ENCODE results near the gene GSAP.
"Not testable (repeated sequence)": the region's sequence is repeated elsewhere in the genome, so short reads cannot be mapped to it uniquely, and the experiment has no call there.

The GSAP gene

DNA sequence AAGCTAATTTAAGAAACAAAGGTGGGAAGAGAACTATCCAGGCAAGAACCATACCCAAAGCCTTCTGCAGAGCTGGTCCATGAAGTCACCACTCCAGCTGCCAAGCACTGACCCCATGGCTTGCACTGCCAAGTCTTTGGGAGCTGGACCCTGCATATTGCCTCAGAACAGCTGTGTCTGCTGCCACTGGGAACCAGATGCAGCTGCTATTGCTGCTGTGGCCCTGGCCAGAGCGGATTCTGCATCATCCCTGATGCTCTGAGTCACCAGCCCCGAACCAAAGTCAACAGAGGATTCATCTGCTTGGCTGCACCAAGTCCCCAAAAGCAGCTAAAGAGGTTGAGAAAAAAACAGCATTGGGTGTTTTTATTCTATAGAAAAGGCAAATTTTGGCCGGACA is 39.2 kb upstream of the GSAP start:
- Histone ChIP-seq H3K9ac (ENCODE audit: low read depth, low read length) (no peak overlapping the region), H3K27ac (ENCODE audit: low read depth, low read length) (no peak overlapping the region), H3K9me3 (ENCODE audit: insufficient read depth, low read depth, low read length) (no peaks in the 10 kb centered on the region), H3K27me3 (ENCODE audit: insufficient read depth, low read length) (no peaks in the 10 kb centered on the region), H3K4me1 (ENCODE audit: insufficient read depth, low read length) (no peaks in the 10 kb centered on the region), H3K4me3 (ENCODE audit: low read length) (no peak overlapping the region), H3K36me3 (ENCODE audit: insufficient read depth, low read length) (no peaks in the 10 kb centered on the region)
- 92% methylated on average over 3 of the region's 3 CpGs for WGBS

DNA sequence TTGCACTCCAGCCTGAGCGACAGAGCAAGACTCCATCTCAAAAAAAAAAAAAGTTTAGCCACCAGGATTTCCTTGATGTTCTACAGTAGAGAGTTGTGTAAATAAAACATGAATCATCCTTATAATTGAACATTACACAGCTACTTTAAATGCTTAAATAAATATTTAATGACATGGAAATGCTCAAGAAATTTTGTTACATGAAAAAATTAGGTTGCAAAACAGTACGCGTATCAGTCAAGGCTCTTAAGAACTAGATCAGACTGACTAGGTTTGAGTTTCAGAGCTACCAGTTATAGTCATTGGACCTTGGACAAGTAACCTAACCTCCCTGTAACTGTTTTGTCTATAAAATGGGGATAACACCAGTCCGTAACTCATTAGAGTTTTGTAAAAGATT is 38.7 kb upstream of the GSAP start:
- H3K4me3 ChIP-seq (ENCODE audit: low read length), result no peak overlapping the region
- H3K9ac ChIP-seq (ENCODE audit: low read depth, low read length), result no peak overlapping the region
- no peaks in the 10 kb centered on the region for H3K4me1 ChIP-seq (ENCODE audit: insufficient read depth, low read length)
- no peaks in the 10 kb centered on the region for H3K9me3 ChIP-seq (ENCODE audit: insufficient read depth, low read depth, low read length)
- 94% methylated on average over 4 of the region's 4 CpGs for WGBS
- no peak overlapping the region for H3K27ac ChIP-seq (ENCODE audit: low read depth, low read length)
- no peaks in the 10 kb centered on the region for H3K36me3 ChIP-seq (ENCODE audit: insufficient read depth, low read length)
- H3K27me3 ChIP-seq (ENCODE audit: insufficient read depth, low read length), result no peaks in the 10 kb centered on the region

DNA sequence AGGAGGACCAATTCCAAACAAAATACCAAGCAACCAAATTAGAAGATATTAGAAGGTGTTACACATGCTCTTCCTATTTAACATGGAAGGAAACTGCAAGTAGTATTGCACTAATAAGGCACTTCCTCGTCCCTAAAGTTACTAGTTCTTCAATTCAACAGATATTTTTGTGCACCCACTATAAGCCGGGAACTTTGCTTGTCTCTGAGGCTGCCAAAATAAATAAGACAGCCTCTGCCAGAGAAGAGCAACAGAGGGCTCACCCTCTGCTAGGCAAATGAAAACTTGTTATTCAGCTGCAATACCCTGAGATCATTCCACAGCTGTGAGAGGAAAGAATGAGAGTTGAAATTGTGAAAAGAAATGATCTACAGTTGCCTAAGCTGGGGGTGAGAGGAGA is 37.4 kb upstream of the GSAP start:
- H3K36me3 ChIP-seq (ENCODE audit: insufficient read depth, low read length), result no peaks in the 10 kb centered on the region
- WGBS, result 88% methylated on average over 2 of the region's 2 CpGs
- H3K27me3 ChIP-seq (ENCODE audit: insufficient read depth, low read length), result no peaks in the 10 kb centered on the region
- no peaks in the 10 kb centered on the region for H3K4me1 ChIP-seq (ENCODE audit: insufficient read depth, low read length)
- no peaks in the 10 kb centered on the region for H3K9me3 ChIP-seq (ENCODE audit: insufficient read depth, low read depth, low read length)
- H3K9ac ChIP-seq (ENCODE audit: low read depth, low read length), result no peak overlapping the region
- no peak overlapping the region for H3K4me3 ChIP-seq (ENCODE audit: low read length)
- no peak overlapping the region for H3K27ac ChIP-seq (ENCODE audit: low read depth, low read length)

DNA sequence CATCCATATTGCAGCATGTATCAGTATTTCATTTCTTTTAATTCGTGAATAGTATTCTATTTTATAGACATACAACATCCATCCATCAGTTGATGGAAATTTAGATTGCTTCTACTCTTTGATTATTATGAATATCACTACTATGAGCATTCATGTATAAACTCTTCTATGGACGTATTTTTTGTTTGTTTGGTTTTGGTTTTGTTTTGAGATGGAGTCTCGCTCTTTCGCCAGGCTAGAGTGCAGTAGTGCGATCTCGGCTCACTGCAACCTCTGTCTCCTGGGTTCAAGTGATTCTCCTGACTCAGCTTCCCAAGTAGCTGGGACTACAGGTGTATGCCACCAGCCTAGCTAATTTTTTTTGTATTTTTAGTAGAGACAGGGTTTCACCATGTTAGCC is 35.8 kb upstream of the GSAP start:
- not testable (repeated sequence) for H3K9ac ChIP-seq (ENCODE audit: low read depth, low read length); H3K4me1 ChIP-seq (ENCODE audit: insufficient read depth, low read length); H3K36me3 ChIP-seq (ENCODE audit: insufficient read depth, low read length); H3K4me3 ChIP-seq (ENCODE audit: low read length); H3K9me3 ChIP-seq (ENCODE audit: insufficient read depth, low read depth, low read length); H3K27me3 ChIP-seq (ENCODE audit: insufficient read depth, low read length); H3K27ac ChIP-seq (ENCODE audit: low read depth, low read length)
- 94% methylated on average over 5 of the region's 6 CpGs for WGBS

DNA sequence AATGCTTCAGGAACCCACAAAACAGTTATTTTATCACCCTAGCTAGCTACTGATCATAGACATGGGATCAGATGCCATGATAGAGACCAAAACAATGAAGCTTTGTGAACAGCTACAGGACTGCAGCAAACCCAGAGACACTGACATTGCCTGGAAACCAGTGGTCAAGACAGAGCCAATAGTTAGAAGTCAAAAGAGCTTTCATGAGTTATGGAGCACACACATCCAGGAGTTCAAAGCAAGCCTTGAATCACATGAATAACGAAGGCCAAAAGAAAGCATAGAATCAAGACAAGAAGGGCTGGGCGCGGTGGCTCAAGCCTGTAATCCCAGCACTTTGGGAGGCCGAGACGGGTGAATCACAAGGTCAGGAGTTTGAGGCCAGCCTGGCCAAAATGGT is 34.5 kb upstream of the GSAP start:
- H3K9ac ChIP-seq (ENCODE audit: low read depth, low read length), result no peak overlapping the region
- H3K4me1 ChIP-seq (ENCODE audit: insufficient read depth, low read length), result peaks cover 4% of the 10 kb centered on the region
- 94% methylated on average over 5 of the region's 5 CpGs for WGBS
- H3K27me3 ChIP-seq (ENCODE audit: insufficient read depth, low read length), result no peaks in the 10 kb centered on the region
- H3K27ac ChIP-seq (ENCODE audit: low read depth, low read length), result no peak overlapping the region
- H3K4me3 ChIP-seq (ENCODE audit: low read length), result no peak overlapping the region
- H3K36me3 ChIP-seq (ENCODE audit: insufficient read depth, low read length), result no peaks in the 10 kb centered on the region
- H3K9me3 ChIP-seq (ENCODE audit: insufficient read depth, low read depth, low read length), result no peaks in the 10 kb centered on the region

DNA sequence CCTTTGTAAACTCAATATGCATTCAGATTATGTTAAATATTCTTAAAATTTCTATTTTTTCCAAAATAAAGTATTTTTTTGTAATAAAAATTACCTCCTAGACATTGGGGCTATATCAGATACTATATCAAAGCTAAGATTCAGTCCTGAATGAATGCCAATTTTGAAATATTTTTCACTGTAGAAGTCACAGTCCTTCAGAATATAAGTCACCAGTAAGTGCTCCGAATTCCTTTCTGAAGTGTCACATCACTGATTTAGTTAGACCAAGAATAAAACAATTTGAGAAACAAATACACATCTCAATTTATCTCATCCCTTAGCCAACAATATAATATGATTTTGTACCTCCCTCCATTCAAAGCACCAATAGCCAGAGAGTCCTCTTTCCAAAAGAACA is 33.9 kb upstream of the GSAP start:
- H3K27me3 ChIP-seq (ENCODE audit: insufficient read depth, low read length), result no peaks in the 10 kb centered on the region
- H3K36me3 ChIP-seq (ENCODE audit: insufficient read depth, low read length), result no peaks in the 10 kb centered on the region
- WGBS, result 94% methylated on average over 1 of the region's 1 CpG
- H3K4me3 ChIP-seq (ENCODE audit: low read length), result no peak overlapping the region
- peaks cover 4% of the 10 kb centered on the region for H3K4me1 ChIP-seq (ENCODE audit: insufficient read depth, low read length)
- no peak overlapping the region for H3K27ac ChIP-seq (ENCODE audit: low read depth, low read length)
- no peak overlapping the region for H3K9ac ChIP-seq (ENCODE audit: low read depth, low read length)
- H3K9me3 ChIP-seq (ENCODE audit: insufficient read depth, low read depth, low read length), result no peaks in the 10 kb centered on the region

DNA sequence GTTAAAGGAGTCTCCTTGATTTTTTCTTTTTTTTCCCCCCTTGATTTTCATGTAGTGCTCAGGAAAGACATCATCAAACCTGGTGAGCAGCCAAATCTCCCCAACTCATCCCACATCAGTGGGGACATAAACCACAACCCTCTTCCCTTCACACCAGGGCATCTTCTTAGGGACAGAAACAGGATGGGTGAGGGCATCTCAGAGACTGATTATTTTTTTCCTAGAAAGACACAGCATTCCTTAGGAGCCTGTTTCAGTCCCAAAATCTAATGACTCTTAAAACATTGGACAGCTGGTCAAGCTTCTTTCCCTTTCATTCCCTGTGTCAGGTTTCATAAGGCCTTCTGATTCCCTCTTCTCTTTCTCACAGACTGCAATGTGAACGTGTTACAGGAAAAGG is 31.5 kb upstream of the GSAP start:
- Histone ChIP-seq H3K9ac (ENCODE audit: low read depth, low read length) (no peak overlapping the region), H3K27ac (ENCODE audit: low read depth, low read length) (no peak overlapping the region), H3K9me3 (ENCODE audit: insufficient read depth, low read depth, low read length) (no peaks in the 10 kb centered on the region), H3K36me3 (ENCODE audit: insufficient read depth, low read length) (no peaks in the 10 kb centered on the region), H3K27me3 (ENCODE audit: insufficient read depth, low read length) (no peaks in the 10 kb centered on the region), H3K4me1 (ENCODE audit: insufficient read depth, low read length) (peaks cover 4% of the 10 kb centered on the region), H3K4me3 (ENCODE audit: low read length) (no peak overlapping the region)
- 83% methylated on average over 1 of the region's 1 CpG for WGBS

DNA sequence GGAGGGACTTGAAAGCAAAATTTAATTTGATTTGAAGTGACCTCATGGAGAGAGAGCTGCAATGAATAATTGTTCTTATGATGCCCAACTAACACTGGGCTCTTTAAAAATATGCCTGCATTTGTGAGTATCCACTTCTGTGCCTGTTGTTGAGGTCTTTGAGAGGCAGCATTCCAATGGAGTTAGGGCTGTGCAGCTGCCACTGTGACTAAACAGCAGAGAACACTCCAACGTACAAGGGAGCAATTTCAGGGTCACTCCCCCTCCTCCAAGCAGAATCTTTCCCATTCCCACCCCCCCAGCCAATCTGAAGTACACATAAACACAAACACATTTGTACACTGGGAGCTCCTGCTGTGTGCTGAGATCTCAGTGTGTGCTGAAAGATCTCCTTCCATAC is 28.0 kb upstream of the GSAP start:
- H3K9me3 ChIP-seq (ENCODE audit: insufficient read depth, low read depth, low read length), result no peaks in the 10 kb centered on the region
- H3K36me3 ChIP-seq (ENCODE audit: insufficient read depth, low read length), result no peaks in the 10 kb centered on the region

DNA sequence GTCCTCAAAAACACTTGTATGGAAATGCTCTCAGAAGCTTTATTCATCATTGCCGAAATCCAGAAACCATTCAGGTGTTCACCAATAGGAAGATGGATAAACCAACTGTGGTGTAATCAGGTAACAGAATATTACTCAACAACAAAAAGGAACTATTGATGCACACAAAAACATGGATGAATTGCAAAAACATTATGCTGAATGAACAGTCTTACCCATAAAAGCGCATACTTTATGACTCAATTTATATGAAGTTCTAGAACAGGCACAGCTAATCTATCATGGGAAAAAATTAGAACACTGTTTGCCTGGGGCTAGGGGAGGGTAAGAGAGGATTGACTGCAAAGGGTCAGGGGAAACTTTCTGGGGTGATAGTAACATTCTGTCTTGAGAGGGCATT is 26.9 kb upstream of the GSAP start:
- Histone ChIP-seq H3K4me1 (ENCODE audit: insufficient read depth, low read length) (peaks cover 4% of the 10 kb centered on the region), H3K27ac (ENCODE audit: low read depth, low read length) (no peak overlapping the region), H3K9me3 (ENCODE audit: insufficient read depth, low read depth, low read length) (no peaks in the 10 kb centered on the region), H3K27me3 (ENCODE audit: insufficient read depth, low read length) (no peaks in the 10 kb centered on the region), H3K9ac (ENCODE audit: low read depth, low read length) (no peak overlapping the region), H3K36me3 (ENCODE audit: insufficient read depth, low read length) (no peaks in the 10 kb centered on the region), H3K4me3 (ENCODE audit: low read length) (no peak overlapping the region)
- WGBS, result 100% methylated on average over 2 of the region's 2 CpGs

More for the DNA sequence above, 28.0 kb upstream of the GSAP start:
- no peak overlapping the region for H3K27ac ChIP-seq (ENCODE audit: low read depth, low read length)
- peaks cover 4% of the 10 kb centered on the region for H3K4me1 ChIP-seq (ENCODE audit: insufficient read depth, low read length)
- H3K9ac ChIP-seq (ENCODE audit: low read depth, low read length), result no peak overlapping the region
- WGBS, result 36% methylated on average over 1 of the region's 1 CpG
- no peaks in the 10 kb centered on the region for H3K27me3 ChIP-seq (ENCODE audit: insufficient read depth, low read length)
- no peak overlapping the region for H3K4me3 ChIP-seq (ENCODE audit: low read length)

DNA sequence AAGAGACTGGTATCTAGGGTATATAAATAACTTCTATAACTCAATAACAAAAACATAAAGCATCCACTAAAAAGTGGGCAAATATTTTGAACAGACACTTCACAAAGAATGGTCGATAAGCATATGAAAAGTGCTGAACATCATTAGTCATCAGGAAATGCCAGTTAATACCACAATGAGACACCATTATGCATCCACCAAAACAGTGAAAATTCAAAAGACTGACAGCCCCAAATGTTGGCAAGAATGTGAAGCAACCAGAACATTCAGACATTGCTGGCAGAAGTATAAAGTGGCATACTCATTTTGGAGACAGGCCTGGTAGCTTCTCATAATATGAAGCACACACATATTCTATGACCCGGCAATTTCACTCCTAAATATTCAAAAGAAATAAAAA is 26.5 kb upstream of the GSAP start:
- Histone ChIP-seq H3K27ac (ENCODE audit: low read depth, low read length) (no peak overlapping the region), H3K9ac (ENCODE audit: low read depth, low read length) (no peak overlapping the region), H3K4me3 (ENCODE audit: low read length) (no peak overlapping the region), H3K4me1 (ENCODE audit: insufficient read depth, low read length) (peaks cover 4% of the 10 kb centered on the region), H3K27me3 (ENCODE audit: insufficient read depth, low read length) (no peaks in the 10 kb centered on the region), H3K9me3 (ENCODE audit: insufficient read depth, low read depth, low read length) (no peaks in the 10 kb centered on the region), H3K36me3 (ENCODE audit: insufficient read depth, low read length) (no peaks in the 10 kb centered on the region)
- 91% methylated on average over 2 of the region's 2 CpGs for WGBS

DNA sequence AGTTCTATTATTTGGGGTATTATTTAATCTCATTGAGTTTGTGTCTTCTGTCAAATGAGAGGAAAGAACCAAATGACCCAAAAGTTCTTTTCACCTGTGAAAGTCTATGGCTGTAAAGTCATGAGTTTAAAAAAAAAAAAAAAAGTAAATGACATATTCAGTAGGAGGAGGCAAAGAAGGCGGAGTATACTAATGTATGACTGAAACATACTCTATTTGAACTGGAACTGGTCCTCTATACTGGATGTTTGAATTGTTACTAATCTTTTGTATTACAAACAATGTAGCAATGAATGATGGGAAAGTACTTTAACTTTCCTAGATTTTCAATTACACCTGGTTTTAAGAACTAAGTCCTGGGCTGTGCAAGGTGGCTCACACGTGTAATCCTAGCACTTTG is 24.9 kb upstream of the GSAP start:
- H3K9me3 ChIP-seq (ENCODE audit: insufficient read depth, low read depth, low read length), result no peaks in the 10 kb centered on the region
- H3K4me1 ChIP-seq (ENCODE audit: insufficient read depth, low read length), result no peaks in the 10 kb centered on the region; the same call in 1 of the 2 replicates
- no peak overlapping the region for H3K9ac ChIP-seq (ENCODE audit: low read depth, low read length)
- 74% methylated on average over 1 of the region's 2 CpGs for WGBS
- no peak overlapping the region for H3K27ac ChIP-seq (ENCODE audit: low read depth, low read length)
- no peak overlapping the region for H3K4me3 ChIP-seq (ENCODE audit: low read length)
- no peaks in the 10 kb centered on the region for H3K27me3 ChIP-seq (ENCODE audit: insufficient read depth, low read length)
- H3K36me3 ChIP-seq (ENCODE audit: insufficient read depth, low read length), result no peaks in the 10 kb centered on the region

DNA sequence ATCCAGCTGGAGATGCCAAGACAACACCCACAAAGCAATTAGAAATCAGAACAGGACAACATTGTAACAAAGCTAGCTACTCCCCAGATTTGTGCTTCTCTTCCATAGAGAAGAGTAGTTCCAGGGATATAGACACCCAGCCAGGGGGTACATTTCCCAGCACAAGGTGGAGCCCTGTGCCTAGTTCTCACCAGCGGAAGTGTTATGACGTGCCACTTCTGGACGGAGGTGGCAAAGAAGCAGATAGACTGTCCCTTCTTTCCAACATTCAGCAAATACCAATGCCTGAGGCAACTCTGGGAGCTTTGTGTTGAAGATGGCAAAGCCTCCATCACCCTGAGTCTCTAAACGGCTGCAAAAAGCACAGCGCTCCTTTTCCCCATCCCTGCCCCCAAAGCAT is 23.4 kb upstream of the GSAP start:
- Histone ChIP-seq H3K27me3 (ENCODE audit: insufficient read depth, low read length) (no peaks in the 10 kb centered on the region), H3K4me1 (ENCODE audit: insufficient read depth, low read length) (no peaks in the 10 kb centered on the region; the same call in 1 of the 2 replicates), H3K9ac (ENCODE audit: low read depth, low read length) (no peak overlapping the region), H3K27ac (ENCODE audit: low read depth, low read length) (no peak overlapping the region), H3K4me3 (ENCODE audit: low read length) (no peak overlapping the region), H3K9me3 (ENCODE audit: insufficient read depth, low read depth, low read length) (no peaks in the 10 kb centered on the region), H3K36me3 (ENCODE audit: insufficient read depth, low read length) (no peaks in the 10 kb centered on the region)
- 68% methylated on average over 5 of the region's 5 CpGs for WGBS
